Amniotic epithelial cell (primary cell): ENCODE data around the gene CBL.
A peak's percentile ranks its signal among the peaks of the same experiment; 100 is the strongest.
"Not testable (repeated sequence)": the region's sequence is repeated elsewhere in the genome, so short reads cannot be mapped to it uniquely, and the experiment has no call there.

Experiments used
- DNase-seq: peaks from one replicate; pipeline ENCODE4 v3.0.0-alpha.2; 2010; ENCODE audit warnings: low read depth

Gene CBL

GRCh38 chr11:119185981-119186634 is 20.0 kb upstream of the CBL start:
- DNase-seq: no peak

GRCh38 chr11:119187123-119187892 is 18.8 kb upstream of the CBL start:
- no peak for DNase-seq

GRCh38 chr11:119188067-119188466 is 18.1 kb upstream of the CBL start:
- DNase-seq: no peak

- DNase-seq: no peak
These were observed 17.3 kb upstream of the CBL start for GRCh38 chr11:119188887-119189286.

GRCh38 chr11:119189393-119189792 is 16.7 kb upstream of the CBL start:
- DNase-seq: no peak

GRCh38 chr11:119190531-119190930 is 15.6 kb upstream of the CBL start:
- DNase-seq: peak; percentile 56

- DNase-seq: not testable (repeated sequence)
These were observed 14.9 kb upstream of the CBL start for GRCh38 chr11:119191265-119191664.

- peak; percentile 84 for DNase-seq
These were observed 14.0 kb upstream of the CBL start for GRCh38 chr11:119192111-119192510.

GRCh38 chr11:119193001-119193400 is 13.1 kb upstream of the CBL start:
- no peak for DNase-seq

GRCh38 chr11:119193626-119194025 is 12.5 kb upstream of the CBL start:
- no peak for DNase-seq

- DNase-seq: no peak
These were observed 11.2 kb upstream of the CBL start for GRCh38 chr11:119194811-119195440.

- peak; percentile 76 for DNase-seq
These were observed 10.5 kb upstream of the CBL start for GRCh38 chr11:119195680-119196079.

- peak; percentile 94 for DNase-seq
These were observed 9.2 kb upstream of the CBL start for GRCh38 chr11:119196833-119197483.

GRCh38 chr11:119198925-119199324 is 7.2 kb upstream of the CBL start:
- no peak for DNase-seq

GRCh38 chr11:119201236-119201635 is 4.9 kb upstream of the CBL start:
- not testable (repeated sequence) for DNase-seq

- no peak for DNase-seq
These were observed 3.6 kb upstream of the CBL start for GRCh38 chr11:119202554-119202953.

- no peak for DNase-seq
These were observed 2.1 kb upstream of the CBL start for GRCh38 chr11:119204066-119204465.

- no peak for DNase-seq
These were observed 1.1 kb upstream of the CBL start for GRCh38 chr11:119205080-119205479.

- DNase-seq: peak; percentile 32
These were observed 624 bp downstream of the CBL start for GRCh38 chr11:119206511-119207414.

GRCh38 chr11:119207415-119207960 is 1.3 kb downstream of the CBL start:
- no peak for DNase-seq

GRCh38 chr11:119209186-119209585 is 3.0 kb downstream of the CBL start:
- no peak for DNase-seq
